ENCODE results near the gene KANSL1. TPM values are rescaled to one million over a fixed set of nuclear protein-coding genes. Genes with fewer than 3 reads are reported as not detected.

Gene KANSL1
- total and polyA plus RNA-seq, 2 of the 4 experiments (the other 2 are of a cell fraction) = 19.1 to 49.6 TPM

DNA sequence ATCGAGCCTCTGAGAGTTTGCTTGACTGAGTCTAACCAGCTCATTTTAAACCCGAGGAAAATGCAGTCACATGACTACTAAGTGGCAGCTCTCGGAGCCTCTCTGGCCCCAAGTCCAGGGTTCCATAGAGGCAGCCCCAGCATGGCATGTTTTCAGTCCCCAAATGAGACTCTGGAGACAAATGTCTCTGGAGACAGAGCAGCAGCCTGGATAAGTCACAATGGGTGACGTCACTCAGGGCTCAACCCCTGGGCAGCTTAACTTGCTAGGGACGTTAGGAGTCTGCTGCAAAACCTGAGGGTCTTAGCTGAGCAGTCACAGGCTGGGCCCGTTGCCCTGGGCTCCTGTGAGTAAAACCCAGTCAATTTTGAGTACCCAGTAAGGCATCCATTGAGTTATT, 201.1 kb downstream of the KANSL1 start:
- no peak overlapping the region for H3K9ac ChIP-seq (ENCODE audit: low read depth, low read length)
- CTCF ChIA-PET = interaction anchor here (0.7 kb wide), 1 partner anchor 180 kb away, joined by 3 read pairs; no protein-coding TSS in a partner anchor
- H2BK20ac ChIP-seq (ENCODE audit: low read depth, low read length) = no peak overlapping the region
- peak overlapping the region; percentile 21 for H2AFZ ChIP-seq (replicated peaks; ENCODE audit: low read length, poor library complexity)
- no peaks in the 10 kb centered on the region for H3K36me3 ChIP-seq (ENCODE audit: control insufficient read depth, insufficient read depth, low read length)
- no peak overlapping the region for H4K5ac ChIP-seq (ENCODE audit: low read depth, low read length)
- TF ChIP-seq, protein P1, sequence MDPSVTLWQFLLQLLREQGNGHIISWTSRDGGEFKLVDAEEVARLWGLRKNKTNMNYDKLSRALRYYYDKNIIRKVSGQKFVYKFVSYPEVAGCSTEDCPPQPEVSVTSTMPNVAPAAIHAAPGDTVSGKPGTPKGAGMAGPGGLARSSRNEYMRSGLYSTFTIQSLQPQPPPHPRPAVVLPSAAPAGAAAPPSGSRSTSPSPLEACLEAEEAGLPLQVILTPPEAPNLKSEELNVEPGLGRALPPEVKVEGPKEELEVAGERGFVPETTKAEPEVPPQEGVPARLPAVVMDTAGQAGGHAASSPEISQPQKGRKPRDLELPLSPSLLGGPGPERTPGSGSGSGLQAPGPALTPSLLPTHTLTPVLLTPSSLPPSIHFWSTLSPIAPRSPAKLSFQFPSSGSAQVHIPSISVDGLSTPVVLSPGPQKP (IDR thresholded peaks at IDR 0.05; ENCODE audit: borderline replicate concordance, low read depth, low read length) = no peak
- no peak for TF ChIP-seq MAFK (IDR thresholded peaks at IDR 0.05; ENCODE audit: low read depth, low read length)
- no peak for TF ChIP-seq CEBPB (IDR thresholded peaks at IDR 0.05; ENCODE audit: low read depth, low read length)
- TF ChIP-seq POLR2A (IDR thresholded peaks at IDR 0.05; ENCODE audit: low read depth, low read length) = no peak
- TF ChIP-seq NFE2L2 (IDR thresholded peaks at IDR 0.05; ENCODE audit: low read depth, low read length) = no peak
- no peak overlapping the region for H3K56ac ChIP-seq (ENCODE audit: extremely low read depth, insufficient read depth, low read length)
- ATAC-seq (ENCODE audit: low read depth) (no peak; the same call in 1 of the 2 replicates), DNase-seq (peak; percentile 7)
- H3K18ac ChIP-seq (ENCODE audit: low read depth, low read length) = no peak overlapping the region
- H3K9me1 ChIP-seq (ENCODE audit: insufficient read depth, low read length) = peaks cover 3% of the 10 kb centered on the region; the same call in 1 of the 2 replicates
- dilution Hi-C loops (cut with HindIII; ENCODE audit: low sequenced_read_pairs, unreplicated experiment) (no loop called here), intact Hi-C loops (cut with micrococcal nuclease) (no loop called here), in situ Hi-C loops (cut with MboI; ENCODE audit: low sequenced_read_pairs) (no loop called here)
- no peak overlapping the region for H2BK5ac ChIP-seq (ENCODE audit: low read depth, low read length, poor library complexity, severe bottlenecking)
- H3K79me1 ChIP-seq (ENCODE audit: low read depth in 1 of 2, low read length in 2 of 2) = no peaks in the 10 kb centered on the region
- 52% methylated on average over 3 of the region's 6 CpGs; no CpG with 5 or more reads in 1 of the 2 experiments for WGBS, 2 experiments (ENCODE audit: extremely low coverage in 2 of 2, insufficient read length in 1 of 2)
- H3K23ac ChIP-seq (ENCODE audit: low read depth, low read length) = no peak overlapping the region
- no peaks in the 10 kb centered on the region; the same call in 1 of the 2 replicates for H4K20me1 ChIP-seq (ENCODE audit: insufficient read depth, low read length)
- no peak overlapping the region for H3K27ac ChIP-seq (ENCODE audit: insufficient read depth, low read length)
- H2BK120ac ChIP-seq (ENCODE audit: low read depth, low read length) = no peak overlapping the region
- no peak overlapping the region for H3K14ac ChIP-seq (replicated peaks; ENCODE audit: low read depth, low read length)
- H3K4ac ChIP-seq (ENCODE audit: low read depth, low read length) = no peak overlapping the region
- H4K8ac ChIP-seq (ENCODE audit: low read depth in 2 of 2, low read length in 2 of 2) = no peak overlapping the region
- H3K4me3 ChIP-seq (ENCODE audit: insufficient read depth, low read depth, low read length) = no peak overlapping the region
- H2AK5ac ChIP-seq (ENCODE audit: low read depth, low read length) = no peak overlapping the region
- H3K4me2 ChIP-seq (ENCODE audit: low read depth, low read length) = no peak overlapping the region
- POLR2A ChIA-PET (ENCODE audit: unreplicated experiment) = no interaction called here
- H3K9me3 ChIP-seq (ENCODE audit: control insufficient read depth, insufficient read depth, low read length) = peaks cover 2% of the 10 kb centered on the region; the same call in 1 of the 2 replicates
- no TSS peak for BruUV-seq (replicated peaks)
- H3K27me3 ChIP-seq (ENCODE audit: control insufficient read depth, insufficient read depth, low read length) = peaks cover 18% of the 10 kb centered on the region
- no peak overlapping the region for H4K91ac ChIP-seq (ENCODE audit: insufficient read depth, low read depth, low read length)
- no peak overlapping the region for H2BK15ac ChIP-seq (ENCODE audit: low read depth, low read length)
- no peak overlapping the region for H2AK9ac ChIP-seq (replicated peaks; ENCODE audit: low read depth, low read length, poor library complexity)
- H3K4me1 ChIP-seq (ENCODE audit: control insufficient read depth, insufficient read depth, low read length) = no peaks in the 10 kb centered on the region

Data from IMR-90 (cell line).